ENCODE measurements around the gene RPRD1A. TPM values are rescaled to one million over a fixed set of nuclear protein-coding genes. Genes with fewer than 3 reads are reported as not detected.

Gene RPRD1A
- total and polyA plus RNA-seq, 9 of the 15 experiments (the other 6 are each of a cell fraction or from before 2014, with no cell fraction given) = 30.2 to 142 (median 66.0) TPM

- TF ChIP-seq EP400 (IDR thresholded peaks at IDR 0.05) (peak; percentile 94), RBBP5 (IDR thresholded peaks at IDR 0.05; ENCODE audit: borderline replicate concordance, insufficient read depth, low read length, poor library complexity, severe bottlenecking) (peak; percentile 99), LCOR (CRISPR knock-in tag; IDR thresholded peaks at IDR 0.05) (peak; percentile 67; the same call in 1 of the 2 replicates), ETV6 (IDR thresholded peaks at IDR 0.05; ENCODE audit: borderline replicate concordance in 1 of 2, low read depth in 2 of 2, low read length in 1 of 2) (no peak), ETV6 (CRISPR knock-in tag; IDR thresholded peaks at IDR 0.05; ENCODE audit: borderline replicate concordance) (0 out of 2 replicates have a peak, but pooled peaks have one; percentile 54), TAF7 (tag; IDR thresholded peaks at IDR 0.05) (peak; percentile 35; the same call in 1 of the 2 replicates), ZNF133 (CRISPR knock-in tag; IDR thresholded peaks at IDR 0.05) (no peak), CHD2 (IDR thresholded peaks at IDR 0.05; ENCODE audit: low read depth, low read length) (peak; percentile 78), PKNOX1 (IDR thresholded peaks at IDR 0.05) (peak; percentile 51; the same call in 1 of the 2 replicates), PHB (CRISPR knock-in tag; IDR thresholded peaks at IDR 0.05) (0 out of 2 replicates have a peak, but pooled peaks have one; percentile 50), SP2 (IDR thresholded peaks at IDR 0.05; ENCODE audit: extremely low read depth, low read depth, low read length, poor library complexity, severe bottlenecking) (peak; percentile 6), RCOR1 (IDR thresholded peaks at IDR 0.05; ENCODE audit: borderline replicate concordance in 1 of 2, low read depth in 2 of 2, low read length in 2 of 2) (peak in 1 of 2 experiments; percentile 52; a peak in 1 of 4 replicates), RB1 (IDR thresholded peaks at IDR 0.05; ENCODE audit: low read depth) (no peak; the same call in none of the 2 replicates), POLR2H (tag; IDR thresholded peaks at IDR 0.05; ENCODE audit: low read depth) (peak; percentile 68; the same call in 1 of the 2 replicates), USF2 (CRISPR knock-in tag; IDR thresholded peaks at IDR 0.05) (no peak), ELF1 (tag; IDR thresholded peaks at IDR 0.05) (0 out of 2 replicates have a peak, but pooled peaks have one; percentile 42), HDAC6 (IDR thresholded peaks at IDR 0.05; ENCODE audit: low read depth, low read length) (no peak)
- TF ChIP-seq, protein P1, sequence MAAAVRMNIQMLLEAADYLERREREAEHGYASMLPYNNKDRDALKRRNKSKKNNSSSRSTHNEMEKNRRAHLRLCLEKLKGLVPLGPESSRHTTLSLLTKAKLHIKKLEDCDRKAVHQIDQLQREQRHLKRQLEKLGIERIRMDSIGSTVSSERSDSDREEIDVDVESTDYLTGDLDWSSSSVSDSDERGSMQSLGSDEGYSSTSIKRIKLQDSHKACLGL (CRISPR knock-in tag; IDR thresholded peaks at IDR 0.05; ENCODE audit: borderline replicate concordance, poor library complexity, severe bottlenecking) = peak; percentile 3
- TF ChIP-seq, protein P2, sequence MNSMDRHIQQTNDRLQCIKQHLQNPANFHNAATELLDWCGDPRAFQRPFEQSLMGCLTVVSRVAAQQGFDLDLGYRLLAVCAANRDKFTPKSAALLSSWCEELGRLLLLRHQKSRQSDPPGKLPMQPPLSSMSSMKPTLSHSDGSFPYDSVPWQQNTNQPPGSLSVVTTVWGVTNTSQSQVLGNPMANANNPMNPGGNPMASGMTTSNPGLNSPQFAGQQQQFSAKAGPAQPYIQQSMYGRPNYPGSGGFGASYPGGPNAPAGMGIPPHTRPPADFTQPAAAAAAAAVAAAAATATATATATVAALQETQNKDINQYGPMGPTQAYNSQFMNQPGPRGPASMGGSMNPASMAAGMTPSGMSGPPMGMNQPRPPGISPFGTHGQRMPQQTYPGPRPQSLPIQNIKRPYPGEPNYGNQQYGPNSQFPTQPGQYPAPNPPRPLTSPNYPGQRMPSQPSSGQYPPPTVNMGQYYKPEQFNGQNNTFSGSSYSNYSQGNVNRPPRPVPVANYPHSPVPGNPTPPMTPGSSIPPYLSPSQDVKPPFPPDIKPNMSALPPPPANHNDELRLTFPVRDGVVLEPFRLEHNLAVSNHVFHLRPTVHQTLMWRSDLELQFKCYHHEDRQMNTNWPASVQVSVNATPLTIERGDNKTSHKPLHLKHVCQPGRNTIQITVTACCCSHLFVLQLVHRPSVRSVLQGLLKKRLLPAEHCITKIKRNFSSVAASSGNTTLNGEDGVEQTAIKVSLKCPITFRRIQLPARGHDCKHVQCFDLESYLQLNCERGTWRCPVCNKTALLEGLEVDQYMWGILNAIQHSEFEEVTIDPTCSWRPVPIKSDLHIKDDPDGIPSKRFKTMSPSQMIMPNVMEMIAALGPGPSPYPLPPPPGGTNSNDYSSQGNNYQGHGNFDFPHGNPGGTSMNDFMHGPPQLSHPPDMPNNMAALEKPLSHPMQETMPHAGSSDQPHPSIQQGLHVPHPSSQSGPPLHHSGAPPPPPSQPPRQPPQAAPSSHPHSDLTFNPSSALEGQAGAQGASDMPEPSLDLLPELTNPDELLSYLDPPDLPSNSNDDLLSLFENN (IDR thresholded peaks at IDR 0.05; ENCODE audit: low read depth in 2 of 2, low read length in 2 of 2) = 0 out of 4 replicates have a peak, but pooled peaks of 1 of the 2 experiments have one; percentile 35
Observed at GRCh38 chr18:36067055-36067957, at the start of gene RPRD1A (continued).
